LoVo (cell line): Measurements from ENCODE around the gene RABGGTB.
"Not testable (repeated sequence)": the region's sequence is repeated elsewhere in the genome, so short reads cannot be mapped to it uniquely, and the experiment has no call there.

Experiments used
- DNase-seq: peaks from one replicate; pipeline ENCODE4 v3.0.0-alpha.2; 2016; ENCODE audit warnings: low spot score

Gene RABGGTB

GRCh38 chr1:75785983-75786853 lies at the start of gene RABGGTB:
Gene RABGGTB, plus strand, starts transcription at chr1:75786256. Its CDS starts 16 bp downstream, at chr1:75786272.
- DNase-seq = peak; percentile 97

- DNase-seq = no peak
These were observed 43.9 kb upstream of the RABGGTB start for GRCh38 chr1:75742047-75742625.

GRCh38 chr1:75745276-75745675 lies 40.8 kb upstream of the RABGGTB start:
- DNase-seq = no peak

- DNase-seq = not testable (repeated sequence)
These were observed 28.8 kb upstream of the RABGGTB start for GRCh38 chr1:75757210-75757609.

- DNase-seq = not testable (repeated sequence)
These were observed 27.5 kb upstream of the RABGGTB start for GRCh38 chr1:75758543-75758942.

GRCh38 chr1:75764057-75764655 lies 21.9 kb upstream of the RABGGTB start:
- no peak for DNase-seq

- DNase-seq = no peak
These were observed 20.2 kb upstream of the RABGGTB start for GRCh38 chr1:75765697-75766355.

- no peak for DNase-seq
These were observed 18.0 kb upstream of the RABGGTB start for GRCh38 chr1:75768016-75768415.

- no peak for DNase-seq
These were observed 15.3 kb upstream of the RABGGTB start for GRCh38 chr1:75770761-75771160.

GRCh38 chr1:75771978-75772377 lies 14.1 kb upstream of the RABGGTB start:
- DNase-seq = no peak

GRCh38 chr1:75777812-75778211 lies 8.2 kb upstream of the RABGGTB start:
- DNase-seq = not testable (repeated sequence)

- not testable (repeated sequence) for DNase-seq
These were observed 7.4 kb upstream of the RABGGTB start for GRCh38 chr1:75778694-75779093.

GRCh38 chr1:75780183-75780582 lies 5.9 kb upstream of the RABGGTB start:
- not testable (repeated sequence) for DNase-seq

GRCh38 chr1:75783920-75784319 lies 2.1 kb upstream of the RABGGTB start:
- DNase-seq = not testable (repeated sequence)

GRCh38 chr1:75785320-75785982 lies 605 bp upstream of the RABGGTB start:
- no peak for DNase-seq

- DNase-seq = no peak
These were observed 941 bp downstream of the RABGGTB start for GRCh38 chr1:75786901-75787493.

GRCh38 chr1:75787524-75787923 lies 1.5 kb downstream of the RABGGTB start:
- DNase-seq = no peak

GRCh38 chr1:75789988-75790387 lies 3.9 kb downstream of the RABGGTB start:
- no peak for DNase-seq

- no peak for DNase-seq
These were observed 5.0 kb downstream of the RABGGTB start for GRCh38 chr1:75791022-75791421.

GRCh38 chr1:75792091-75792490 lies 6.0 kb downstream of the RABGGTB start:
- no peak for DNase-seq

GRCh38 chr1:75794382-75794781 lies 8.3 kb downstream of the RABGGTB start:
- DNase-seq = no peak
